Measurements from ENCODE around the gene PLTP.

DNA sequence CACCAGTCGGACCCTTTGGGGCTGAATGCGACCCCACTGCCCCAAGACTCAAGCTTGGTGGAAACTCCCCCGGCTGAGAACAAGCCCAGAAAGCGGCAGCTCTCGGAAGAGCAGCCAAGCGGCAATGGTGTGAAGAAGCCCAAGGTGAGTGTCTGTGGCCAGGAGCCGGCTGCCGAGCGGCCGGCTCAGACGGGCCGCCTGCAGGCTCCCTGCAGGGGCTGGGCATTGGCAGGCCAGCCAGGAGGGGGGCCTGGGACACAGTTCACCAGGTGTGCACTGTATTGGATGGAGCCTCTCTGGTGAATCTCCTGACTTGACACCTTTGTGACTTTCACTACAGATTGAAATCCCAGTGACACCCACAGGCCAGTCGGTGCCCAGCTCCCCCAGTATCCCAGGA lies 28.5 kb upstream of the PLTP start:
- TF ChIP-seq ZNF558 (tag by site-specific recombination; IDR thresholded peaks at IDR 0.05) (no peak), KLF10 (tag by site-specific recombination; IDR thresholded peaks at IDR 0.05) (no peak), ZNF777 (tag by site-specific recombination; IDR thresholded peaks at IDR 0.05; ENCODE audit: borderline replicate concordance) (no peak), ZBTB8A (tag by site-specific recombination; IDR thresholded peaks at IDR 0.05) (no peak), ZNF843 (tag by site-specific recombination; IDR thresholded peaks at IDR 0.05) (no peak), ZNF274 (IDR thresholded peaks at IDR 0.05; ENCODE audit: low read length) (no peak), ZNF274 (tag by site-specific recombination; IDR thresholded peaks at IDR 0.05; ENCODE audit: borderline replicate concordance) (no peak), ZNF350 (tag by site-specific recombination; IDR thresholded peaks at IDR 0.05) (no peak)
- TF ChIP-seq, protein P1, sequence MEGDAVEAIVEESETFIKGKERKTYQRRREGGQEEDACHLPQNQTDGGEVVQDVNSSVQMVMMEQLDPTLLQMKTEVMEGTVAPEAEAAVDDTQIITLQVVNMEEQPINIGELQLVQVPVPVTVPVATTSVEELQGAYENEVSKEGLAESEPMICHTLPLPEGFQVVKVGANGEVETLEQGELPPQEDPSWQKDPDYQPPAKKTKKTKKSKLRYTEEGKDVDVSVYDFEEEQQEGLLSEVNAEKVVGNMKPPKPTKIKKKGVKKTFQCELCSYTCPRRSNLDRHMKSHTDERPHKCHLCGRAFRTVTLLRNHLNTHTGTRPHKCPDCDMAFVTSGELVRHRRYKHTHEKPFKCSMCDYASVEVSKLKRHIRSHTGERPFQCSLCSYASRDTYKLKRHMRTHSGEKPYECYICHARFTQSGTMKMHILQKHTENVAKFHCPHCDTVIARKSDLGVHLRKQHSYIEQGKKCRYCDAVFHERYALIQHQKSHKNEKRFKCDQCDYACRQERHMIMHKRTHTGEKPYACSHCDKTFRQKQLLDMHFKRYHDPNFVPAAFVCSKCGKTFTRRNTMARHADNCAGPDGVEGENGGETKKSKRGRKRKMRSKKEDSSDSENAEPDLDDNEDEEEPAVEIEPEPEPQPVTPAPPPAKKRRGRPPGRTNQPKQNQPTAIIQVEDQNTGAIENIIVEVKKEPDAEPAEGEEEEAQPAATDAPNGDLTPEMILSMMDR (tag by site-specific recombination; IDR thresholded peaks at IDR 0.05): no peak
- TF ChIP-seq, protein P2, sequence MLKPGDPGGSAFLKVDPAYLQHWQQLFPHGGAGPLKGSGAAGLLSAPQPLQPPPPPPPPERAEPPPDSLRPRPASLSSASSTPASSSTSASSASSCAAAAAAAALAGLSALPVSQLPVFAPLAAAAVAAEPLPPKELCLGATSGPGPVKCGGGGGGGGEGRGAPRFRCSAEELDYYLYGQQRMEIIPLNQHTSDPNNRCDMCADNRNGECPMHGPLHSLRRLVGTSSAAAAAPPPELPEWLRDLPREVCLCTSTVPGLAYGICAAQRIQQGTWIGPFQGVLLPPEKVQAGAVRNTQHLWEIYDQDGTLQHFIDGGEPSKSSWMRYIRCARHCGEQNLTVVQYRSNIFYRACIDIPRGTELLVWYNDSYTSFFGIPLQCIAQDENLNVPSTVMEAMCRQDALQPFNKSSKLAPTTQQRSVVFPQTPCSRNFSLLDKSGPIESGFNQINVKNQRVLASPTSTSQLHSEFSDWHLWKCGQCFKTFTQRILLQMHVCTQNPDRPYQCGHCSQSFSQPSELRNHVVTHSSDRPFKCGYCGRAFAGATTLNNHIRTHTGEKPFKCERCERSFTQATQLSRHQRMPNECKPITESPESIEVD (tag by site-specific recombination; IDR thresholded peaks at IDR 0.05): no peak
- TF ChIP-seq, protein P3, sequence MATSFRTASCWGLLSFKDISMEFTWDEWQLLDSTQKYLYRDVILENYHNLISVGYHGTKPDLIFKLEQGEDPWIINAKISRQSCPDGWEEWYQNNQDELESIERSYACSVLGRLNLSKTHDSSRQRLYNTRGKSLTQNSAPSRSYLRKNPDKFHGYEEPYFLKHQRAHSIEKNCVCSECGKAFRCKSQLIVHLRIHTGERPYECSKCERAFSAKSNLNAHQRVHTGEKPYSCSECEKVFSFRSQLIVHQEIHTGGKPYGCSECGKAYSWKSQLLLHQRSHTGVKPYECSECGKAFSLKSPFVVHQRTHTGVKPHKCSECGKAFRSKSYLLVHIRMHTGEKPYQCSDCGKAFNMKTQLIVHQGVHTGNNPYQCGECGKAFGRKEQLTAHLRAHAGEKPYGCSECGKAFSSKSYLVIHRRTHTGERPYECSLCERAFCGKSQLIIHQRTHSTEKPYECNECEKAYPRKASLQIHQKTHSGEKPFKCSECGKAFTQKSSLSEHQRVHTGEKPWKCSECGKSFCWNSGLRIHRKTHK (tag by site-specific recombination; IDR thresholded peaks at IDR 0.05): no peak
